Mucosa of stomach (tissue), 1 donor: Measurements from ENCODE around the gene FTCD.
"Not testable (repeated sequence)": the region's sequence is repeated elsewhere in the genome, so short reads cannot be mapped to it uniquely, and the experiment has no call there.

Experiments
- H3K27me3 ChIP-seq: one replicate; pipeline ENCODE4 v1.7.0; 2013; ENCODE audit warnings: mild to moderate bottlenecking, low read length; ENCODE audit not compliant: control insufficient read depth, insufficient read depth
- H3K36me3 ChIP-seq: one replicate; pipeline ENCODE4 v1.7.0; 2013; ENCODE audit warnings: low read length; ENCODE audit not compliant: control insufficient read depth, insufficient read depth
- H3K4me1 ChIP-seq: one replicate; pipeline ENCODE4 v1.7.0; 2013; ENCODE audit warnings: mild to moderate bottlenecking, low read length; ENCODE audit not compliant: control insufficient read depth, insufficient read depth
- H3K4me3 ChIP-seq: one replicate; pipeline ENCODE4 v1.7.0; 2013; ENCODE audit warnings: low read length
- H3K9ac ChIP-seq: one replicate; pipeline ENCODE4 v1.7.0; 2013; ENCODE audit warnings: mild to moderate bottlenecking, low read length, moderate library complexity
- H3K9me3 ChIP-seq: one replicate; pipeline ENCODE4 v1.7.0; 2013; ENCODE audit warnings: mild to moderate bottlenecking, low read length, moderate library complexity; ENCODE audit not compliant: control insufficient read depth
- donor health status: Pancreatic carcinoma.

FTCD gene

DNA sequence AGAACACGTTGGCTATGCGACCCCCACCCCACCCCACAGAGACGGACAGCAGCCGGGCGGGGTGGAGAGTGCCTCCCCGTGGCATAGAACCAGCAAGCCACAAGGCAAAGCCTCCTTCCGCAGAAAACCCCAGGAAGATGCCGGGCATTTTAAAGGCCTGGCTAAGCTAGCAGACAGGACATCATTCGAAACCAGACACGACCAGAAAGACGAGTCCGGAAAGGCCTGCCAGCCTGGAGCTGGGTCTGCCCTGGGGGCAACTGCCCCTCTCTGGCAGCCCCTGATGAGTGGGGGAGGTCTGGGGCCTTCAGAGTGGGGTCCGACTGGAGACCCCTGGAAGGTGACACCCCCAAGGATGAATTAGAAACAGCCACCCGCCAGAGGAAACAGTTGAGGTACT is 8.5 kb downstream of the FTCD start:
- Histone ChIP-seq H3K36me3 (no peaks in the 10 kb centered on the region), H3K9me3 (no peaks in the 10 kb centered on the region), H3K27me3 (no peaks in the 10 kb centered on the region), H3K4me1 (no peaks in the 10 kb centered on the region), H3K9ac (no peak overlapping the region), H3K4me3 (no peak overlapping the region)

DNA sequence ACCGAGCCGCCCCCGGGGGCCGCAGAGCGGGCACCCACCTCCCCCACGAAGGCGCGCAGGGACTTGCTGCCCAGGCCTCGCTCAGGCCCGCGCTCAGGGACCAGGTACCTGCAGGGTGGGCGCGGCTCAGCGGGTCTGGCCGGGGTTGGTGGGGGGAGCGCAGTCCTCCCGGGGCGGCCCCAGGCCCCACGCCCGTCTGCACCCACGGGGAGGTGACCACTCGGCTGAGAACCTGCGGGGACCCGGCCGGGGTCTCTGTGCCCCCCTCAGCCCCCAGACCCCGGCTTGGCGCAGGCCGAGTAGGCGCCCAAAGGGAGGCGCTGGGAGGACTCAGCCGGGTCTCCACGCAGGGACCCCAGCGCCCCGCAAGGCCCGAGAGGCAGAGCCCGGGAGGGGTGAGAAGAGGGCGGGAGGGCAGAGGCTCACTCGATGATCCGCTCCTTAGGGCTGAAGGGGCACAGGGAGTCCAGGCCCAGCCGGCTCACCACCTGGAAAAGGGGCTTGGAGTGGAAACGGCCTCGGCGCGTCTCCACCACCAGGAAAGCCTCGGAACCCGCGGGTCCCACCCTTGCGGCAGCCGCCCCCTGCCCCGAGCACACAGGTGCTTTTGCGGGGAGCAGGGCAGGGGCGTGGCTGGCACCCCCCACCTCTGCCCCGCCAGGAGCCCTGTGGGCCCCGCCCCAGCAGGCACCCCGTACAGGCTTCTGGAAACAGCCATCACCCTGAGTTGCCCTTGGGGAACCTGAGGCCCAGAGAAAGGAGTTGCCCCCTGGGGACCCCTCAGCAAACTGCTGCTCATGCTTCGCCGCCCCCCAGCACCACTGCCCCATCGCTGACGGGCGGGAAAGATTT is 9.3 kb downstream of the FTCD start:
- H3K9me3 ChIP-seq, result no peaks in the 10 kb centered on the region
- no peak overlapping the region for H3K4me3 ChIP-seq
- peaks cover 4% of the 10 kb centered on the region for H3K27me3 ChIP-seq
- no peaks in the 10 kb centered on the region for H3K36me3 ChIP-seq
- no peak overlapping the region for H3K9ac ChIP-seq
- H3K4me1 ChIP-seq, result no peaks in the 10 kb centered on the region

DNA sequence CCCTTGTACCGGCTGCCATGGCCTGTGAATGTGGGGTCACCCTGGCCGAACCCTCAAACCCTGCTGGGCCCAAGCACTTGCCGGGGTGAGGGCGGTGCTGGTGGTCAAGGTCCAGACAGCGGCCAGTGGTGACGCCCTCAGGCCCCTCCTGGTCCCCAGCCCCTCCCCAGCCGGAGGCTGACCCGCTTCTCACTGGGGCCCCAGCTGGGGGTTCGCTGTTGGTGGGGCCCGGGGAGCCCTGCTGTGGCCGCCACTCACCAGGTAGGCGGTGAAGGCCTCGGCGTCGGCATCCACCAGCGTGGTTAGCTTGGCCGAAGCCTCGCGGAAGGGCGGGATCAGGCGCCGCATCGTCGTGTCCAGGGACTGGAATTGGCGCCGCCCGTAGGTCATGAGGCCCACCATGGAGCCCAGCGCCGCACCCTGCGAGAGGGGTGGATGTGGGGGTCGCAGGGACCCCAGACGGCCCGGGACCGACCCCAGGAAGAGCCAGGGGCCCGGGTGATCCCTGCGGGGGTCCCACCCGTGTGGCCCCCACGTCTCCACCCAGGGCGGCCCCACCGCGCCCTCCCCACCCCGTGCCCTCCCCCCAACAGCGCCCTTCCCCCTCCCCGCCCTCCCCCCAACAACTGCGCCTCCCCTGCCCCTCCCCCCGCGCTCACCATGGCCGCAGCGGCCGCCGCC is 10.1 kb downstream of the FTCD start:
- Histone ChIP-seq H3K36me3 (no peaks in the 10 kb centered on the region), H3K4me3 (no peak overlapping the region), H3K4me1 (no peaks in the 10 kb centered on the region), H3K27me3 (peaks cover 9% of the 10 kb centered on the region), H3K9me3 (no peaks in the 10 kb centered on the region), H3K9ac (no peak overlapping the region)

DNA sequence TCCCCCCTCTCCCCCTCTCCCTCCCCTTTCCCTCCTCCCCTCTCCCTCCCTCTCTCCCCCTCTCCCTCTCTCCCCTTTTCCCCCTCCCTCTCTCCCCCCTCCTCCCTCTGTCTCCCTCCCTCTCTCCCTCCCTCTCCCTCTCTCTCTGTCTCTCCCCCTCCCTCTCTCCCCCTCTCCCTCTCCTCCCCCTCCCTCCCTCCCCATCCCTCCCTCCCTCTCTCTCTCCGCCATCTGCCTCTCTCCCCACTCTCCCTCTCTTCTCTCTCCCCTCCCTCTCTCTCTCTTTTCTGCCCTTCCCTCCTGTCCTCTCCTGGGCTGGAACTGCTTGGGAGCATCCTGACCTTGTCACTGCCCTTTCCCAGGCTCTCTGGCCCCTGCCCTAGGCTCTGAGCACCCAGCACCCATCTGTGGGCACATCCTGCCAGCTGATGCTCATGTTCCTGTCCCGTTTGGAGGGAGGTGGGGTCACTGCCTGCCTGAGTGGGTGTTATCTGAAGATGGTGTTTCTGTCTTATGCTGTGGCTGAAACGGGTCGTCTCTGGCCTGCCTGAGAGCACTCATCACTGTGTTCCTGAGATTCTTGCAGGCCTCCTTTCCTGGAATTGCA is 10.8 kb downstream of the FTCD start:
- Histone ChIP-seq H3K4me3 (no peak overlapping the region), H3K36me3 (no peaks in the 10 kb centered on the region), H3K9ac (no peak overlapping the region), H3K27me3 (peaks cover 13% of the 10 kb centered on the region), H3K4me1 (no peaks in the 10 kb centered on the region), H3K9me3 (no peaks in the 10 kb centered on the region)

DNA sequence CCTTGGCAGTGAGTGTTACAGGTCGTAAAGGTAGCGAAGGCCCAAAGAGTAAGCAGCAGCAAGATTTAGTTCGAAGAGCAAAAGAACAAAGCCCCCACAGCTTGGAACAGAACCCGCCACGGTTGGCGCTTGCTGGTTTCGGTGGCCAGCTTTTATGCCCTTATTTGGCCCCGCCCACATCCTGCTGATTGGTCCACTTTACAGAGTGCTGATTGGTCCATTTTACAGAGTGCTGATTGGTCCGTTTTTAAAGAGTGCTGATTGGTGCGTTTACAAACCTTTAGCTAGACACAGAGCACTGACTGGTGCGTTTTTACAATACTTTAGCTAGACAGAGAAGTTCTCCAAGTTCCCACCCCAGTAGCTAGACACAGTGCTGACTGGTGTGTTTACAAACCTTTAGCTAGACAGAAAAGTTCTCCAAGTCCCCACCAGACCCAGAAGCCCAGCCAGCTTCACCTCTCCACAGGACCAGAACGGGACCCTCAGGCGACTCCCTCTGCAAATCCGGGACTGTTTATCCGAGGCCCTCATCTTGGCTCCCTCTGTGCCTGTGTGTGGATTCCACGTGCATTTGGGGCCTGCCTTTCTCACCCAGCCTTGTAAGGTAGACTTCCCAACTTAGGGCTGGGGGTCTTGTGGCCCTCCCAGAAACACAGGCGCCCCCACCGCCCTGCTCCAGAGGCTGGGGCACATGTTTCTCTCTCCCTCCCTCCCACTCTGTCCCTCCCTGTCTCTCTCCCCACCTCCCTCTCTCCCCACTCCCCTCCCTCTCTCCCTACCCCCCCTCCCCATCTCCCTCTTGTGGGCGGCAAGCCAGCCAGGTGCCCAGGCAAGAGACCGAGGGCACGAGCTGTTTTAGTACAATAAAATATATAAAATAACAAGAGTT is 12.6 kb downstream of the FTCD start:
- Histone ChIP-seq H3K27me3 (peaks cover 16% of the 10 kb centered on the region), H3K36me3 (no peaks in the 10 kb centered on the region), H3K9ac (no peak overlapping the region), H3K4me3 (no peak overlapping the region), H3K9me3 (no peaks in the 10 kb centered on the region), H3K4me1 (no peaks in the 10 kb centered on the region)

DNA sequence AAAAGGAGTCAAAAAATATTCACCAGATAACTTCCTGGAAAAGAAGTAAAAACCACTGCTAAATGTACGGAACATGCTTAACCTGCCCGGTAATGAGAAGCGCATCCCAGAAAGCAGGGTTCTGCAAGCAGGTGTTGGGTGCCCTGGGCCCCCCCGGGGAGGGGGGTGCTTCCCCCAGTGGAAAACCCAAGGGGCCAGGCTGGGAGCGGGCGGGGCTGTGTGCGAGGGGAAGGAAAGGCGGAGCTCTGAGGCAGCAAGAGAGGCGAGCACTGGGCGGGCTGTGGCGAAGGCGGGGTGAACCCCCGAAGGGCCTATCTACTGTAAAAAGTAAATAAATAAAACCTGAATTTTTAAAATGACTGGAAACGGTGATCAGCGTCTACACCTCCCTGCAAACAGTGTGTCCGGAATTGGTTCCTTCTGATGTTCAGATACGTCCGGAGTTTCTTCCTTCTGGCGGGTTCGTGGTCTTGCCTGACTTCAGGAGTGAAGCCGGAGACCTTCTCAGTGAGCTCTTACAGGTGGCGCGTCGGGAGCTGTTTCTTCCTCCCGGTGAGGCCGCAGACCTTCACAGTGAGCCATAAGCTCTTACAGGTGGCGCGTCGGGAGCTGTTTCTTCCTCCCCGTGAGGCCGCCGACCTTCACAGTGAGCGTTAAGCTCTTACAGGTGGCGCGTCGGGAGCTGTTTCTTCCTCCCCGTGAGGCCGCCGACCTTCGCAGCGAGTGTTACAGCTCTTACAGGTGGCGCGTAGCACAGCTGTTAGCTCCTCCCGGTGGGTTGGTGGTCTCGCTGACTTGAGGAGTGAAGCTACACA is 13.4 kb downstream of the FTCD start:
- no peaks in the 10 kb centered on the region for H3K9me3 ChIP-seq
- no peaks in the 10 kb centered on the region for H3K36me3 ChIP-seq
- H3K4me1 ChIP-seq, result no peaks in the 10 kb centered on the region
- no peak overlapping the region for H3K9ac ChIP-seq
- H3K27me3 ChIP-seq, result peaks cover 16% of the 10 kb centered on the region
- H3K4me3 ChIP-seq, result no peak overlapping the region

DNA sequence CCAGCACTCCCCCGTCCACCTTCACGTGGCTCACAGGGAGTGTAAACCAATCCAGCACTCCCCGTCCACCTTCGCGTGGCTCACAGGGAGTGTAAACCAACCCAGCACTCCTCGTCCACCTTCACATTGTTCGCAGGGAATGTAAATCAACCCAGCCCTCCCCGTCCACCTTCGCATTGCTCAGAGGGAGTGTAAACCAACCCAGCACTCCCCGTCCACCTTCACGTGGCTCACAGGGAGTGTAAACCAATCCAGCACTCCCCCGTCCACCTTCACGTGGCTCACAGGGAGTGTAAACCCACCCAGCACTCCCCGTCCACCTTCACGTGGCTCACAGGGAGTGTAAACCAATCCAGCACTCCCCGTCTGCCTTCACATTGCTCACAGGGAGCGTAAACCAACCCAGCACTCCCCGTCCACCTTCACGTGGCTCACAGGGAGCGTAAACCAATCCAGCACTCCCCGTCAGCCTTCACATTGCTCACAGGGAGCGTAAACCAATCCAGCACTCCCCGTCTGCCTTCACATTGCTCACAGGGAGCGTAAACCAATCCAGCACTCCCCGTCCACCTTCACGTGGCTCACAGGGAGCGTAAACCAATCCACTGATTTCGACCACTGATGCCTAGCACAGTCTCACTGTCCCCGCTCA is 14.9 kb downstream of the FTCD start:
- H3K27me3 ChIP-seq, result peaks cover 16% of the 10 kb centered on the region
- H3K9ac ChIP-seq, H3K4me1 ChIP-seq, H3K9me3 ChIP-seq, H3K36me3 ChIP-seq, H3K4me3 ChIP-seq: not testable (repeated sequence)

DNA sequence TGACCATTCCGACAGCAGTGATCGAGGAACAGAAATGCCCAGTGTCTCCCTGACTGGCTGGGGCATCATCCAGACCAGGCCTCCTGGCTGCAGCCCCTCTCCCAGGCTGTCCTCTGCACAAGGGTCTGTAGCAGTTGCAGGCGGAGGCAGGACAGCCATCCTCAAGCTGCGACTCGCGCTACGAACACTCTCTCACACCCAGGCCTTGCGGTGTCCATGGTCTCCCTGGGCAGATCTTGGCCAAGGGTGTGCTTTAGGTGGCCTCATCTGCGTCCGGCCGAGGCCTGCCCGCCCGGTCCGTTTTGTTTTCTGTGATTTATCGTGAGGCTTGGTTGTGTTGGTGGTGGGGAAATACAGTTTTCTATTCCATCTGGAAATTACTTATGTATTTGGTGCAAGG is 15.7 kb downstream of the FTCD start:
- Histone ChIP-seq H3K4me1 (no peaks in the 10 kb centered on the region), H3K9me3 (no peaks in the 10 kb centered on the region), H3K4me3 (no peak overlapping the region), H3K9ac (no peak overlapping the region), H3K27me3 (peaks cover 16% of the 10 kb centered on the region), H3K36me3 (no peaks in the 10 kb centered on the region)

DNA sequence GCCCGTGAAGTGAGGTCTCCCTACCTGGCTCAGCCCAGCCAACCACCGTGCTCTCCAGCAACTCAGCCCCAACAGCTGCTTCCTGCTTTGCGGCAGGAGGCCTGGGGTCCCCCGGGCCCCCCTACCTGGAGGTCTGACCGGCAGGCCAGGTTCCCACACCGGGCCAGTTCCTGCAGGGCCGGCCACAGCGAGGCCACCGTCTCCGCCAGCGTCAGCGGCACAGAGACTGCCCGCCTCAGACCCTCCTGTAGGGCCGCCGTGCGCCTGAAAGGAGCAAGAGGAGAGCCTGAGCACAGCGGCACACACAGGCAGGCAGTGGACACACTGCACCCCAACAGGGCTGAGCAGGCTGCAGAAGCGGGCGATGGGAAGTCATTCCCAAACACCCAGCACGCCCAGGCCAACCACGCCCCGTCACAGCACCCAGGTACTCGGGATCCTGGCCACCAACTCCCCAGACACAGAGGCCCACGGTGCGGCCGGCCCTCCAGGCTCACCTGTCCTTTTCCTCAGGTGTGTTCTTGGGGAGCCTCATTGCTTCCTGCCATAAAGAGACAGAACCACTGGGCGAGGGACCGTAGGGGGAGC is 16.9 kb downstream of the FTCD start:
- H3K4me1 ChIP-seq, result no peaks in the 10 kb centered on the region
- H3K4me3 ChIP-seq, result no peak overlapping the region
- H3K9me3 ChIP-seq, result no peaks in the 10 kb centered on the region
- H3K36me3 ChIP-seq, result no peaks in the 10 kb centered on the region
- H3K9ac ChIP-seq, result no peak overlapping the region
- peaks cover 16% of the 10 kb centered on the region for H3K27me3 ChIP-seq

DNA sequence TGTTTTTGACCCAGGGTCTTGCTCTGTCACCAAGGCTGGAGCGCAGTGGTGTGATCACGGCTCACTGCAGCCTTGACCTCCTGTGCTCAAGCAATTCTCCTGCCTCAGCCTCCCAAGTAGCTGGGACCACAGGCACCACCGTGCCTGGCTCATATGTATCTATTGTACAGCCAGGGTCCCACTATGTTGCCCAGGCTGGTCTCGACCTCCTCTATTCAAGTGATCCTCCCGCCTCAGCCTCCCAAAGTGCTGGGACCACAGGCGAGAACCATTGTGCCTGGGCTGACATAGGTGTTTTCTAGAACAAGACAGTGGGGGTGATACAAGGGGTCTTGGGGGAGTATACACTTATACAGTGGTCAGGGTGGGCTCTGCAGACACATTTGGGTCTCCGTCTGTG is 17.5 kb downstream of the FTCD start:
- Histone ChIP-seq H3K36me3 (no peaks in the 10 kb centered on the region), H3K9ac (no peak overlapping the region), H3K9me3 (no peaks in the 10 kb centered on the region), H3K27me3 (peaks cover 16% of the 10 kb centered on the region), H3K4me1 (no peaks in the 10 kb centered on the region), H3K4me3 (no peak overlapping the region)
